ENCODE data around the gene MSH3. TPM values are rescaled to one million over a fixed set of nuclear protein-coding genes. Genes with fewer than 3 reads are reported as not detected.
"Not testable (repeated sequence)": the region's sequence is repeated elsewhere in the genome, so short reads cannot be mapped to it uniquely, and the experiment has no call there.

The MSH3 gene
- total RNA-seq, 1 donor from 2014 or later: 13.0 TPM

GRCh38 chr5:80739898-80740297 lies 85.4 kb downstream of the MSH3 start:
- peaks cover 8% of the 10 kb centered on the region for H3K36me3 Mint-ChIP-seq (ENCODE audit: low read depth, unreplicated experiment)
- H3K4me3 Mint-ChIP-seq (ENCODE audit: unreplicated experiment): no peak overlapping the region
- no peak for DNase-seq (ENCODE audit: low spot score)
- H3K9me3 Mint-ChIP-seq (ENCODE audit: unreplicated experiment): no peaks in the 10 kb centered on the region
- H3K4me1 Mint-ChIP-seq (ENCODE audit: unreplicated experiment): peaks cover 6% of the 10 kb centered on the region
- no peak overlapping the region for H3K27ac Mint-ChIP-seq (ENCODE audit: unreplicated experiment)
- H3K27me3 Mint-ChIP-seq (ENCODE audit: unreplicated experiment): peaks cover 3% of the 10 kb centered on the region
- no peak for TF ChIP-seq CTCF (IDR thresholded peaks at IDR 0.05; ENCODE audit: unreplicated experiment)

GRCh38 chr5:80740488-80740887 lies 86.0 kb downstream of the MSH3 start:
- H3K36me3 Mint-ChIP-seq (ENCODE audit: low read depth, unreplicated experiment); H3K4me1 Mint-ChIP-seq (ENCODE audit: unreplicated experiment); H3K4me3 Mint-ChIP-seq (ENCODE audit: unreplicated experiment); DNase-seq (ENCODE audit: low spot score); H3K27ac Mint-ChIP-seq (ENCODE audit: unreplicated experiment); H3K9me3 Mint-ChIP-seq (ENCODE audit: unreplicated experiment); H3K27me3 Mint-ChIP-seq (ENCODE audit: unreplicated experiment): not testable (repeated sequence)

- no peak for DNase-seq (ENCODE audit: low spot score)
- TF ChIP-seq CTCF (IDR thresholded peaks at IDR 0.05; ENCODE audit: unreplicated experiment): no peak
- no peaks in the 10 kb centered on the region for H3K9me3 Mint-ChIP-seq (ENCODE audit: unreplicated experiment)
- peaks cover 4% of the 10 kb centered on the region for H3K36me3 Mint-ChIP-seq (ENCODE audit: low read depth, unreplicated experiment)
- H3K4me3 Mint-ChIP-seq (ENCODE audit: unreplicated experiment): no peak overlapping the region
- H3K27me3 Mint-ChIP-seq (ENCODE audit: unreplicated experiment): peaks cover 3% of the 10 kb centered on the region
- H3K27ac Mint-ChIP-seq (ENCODE audit: unreplicated experiment): no peak overlapping the region
- peaks cover 6% of the 10 kb centered on the region for H3K4me1 Mint-ChIP-seq (ENCODE audit: unreplicated experiment)
Observed at GRCh38 chr5:80740999-80741398, 86.5 kb downstream of the MSH3 start.

GRCh38 chr5:80744149-80744548 lies 89.7 kb downstream of the MSH3 start:
- Mint-ChIP-seq H3K27me3 (ENCODE audit: unreplicated experiment) (peaks cover 3% of the 10 kb centered on the region), H3K4me1 (ENCODE audit: unreplicated experiment) (peaks cover 6% of the 10 kb centered on the region), H3K36me3 (ENCODE audit: low read depth, unreplicated experiment) (peaks cover 4% of the 10 kb centered on the region), H3K27ac (ENCODE audit: unreplicated experiment) (no peak overlapping the region), H3K4me3 (ENCODE audit: unreplicated experiment) (no peak overlapping the region), H3K9me3 (ENCODE audit: unreplicated experiment) (no peaks in the 10 kb centered on the region)
- TF ChIP-seq CTCF (IDR thresholded peaks at IDR 0.05; ENCODE audit: unreplicated experiment): no peak
- DNase-seq (ENCODE audit: low spot score): no peak

GRCh38 chr5:80745490-80745889 lies 91.0 kb downstream of the MSH3 start:
- Mint-ChIP-seq H3K4me1 (ENCODE audit: unreplicated experiment) (peaks cover 6% of the 10 kb centered on the region), H3K36me3 (ENCODE audit: low read depth, unreplicated experiment) (peaks cover 4% of the 10 kb centered on the region), H3K27me3 (ENCODE audit: unreplicated experiment) (peaks cover 4% of the 10 kb centered on the region), H3K4me3 (ENCODE audit: unreplicated experiment) (no peak overlapping the region), H3K27ac (ENCODE audit: unreplicated experiment) (no peak overlapping the region), H3K9me3 (ENCODE audit: unreplicated experiment) (no peaks in the 10 kb centered on the region)
- DNase-seq (ENCODE audit: low spot score): no peak
- TF ChIP-seq CTCF (IDR thresholded peaks at IDR 0.05; ENCODE audit: unreplicated experiment): no peak

GRCh38 chr5:80747922-80748321 lies 93.5 kb downstream of the MSH3 start:
- no peak for DNase-seq (ENCODE audit: low spot score)
- H3K27ac Mint-ChIP-seq (ENCODE audit: unreplicated experiment): no peak overlapping the region
- H3K36me3 Mint-ChIP-seq (ENCODE audit: low read depth, unreplicated experiment): peaks cover 4% of the 10 kb centered on the region
- H3K4me3 Mint-ChIP-seq (ENCODE audit: unreplicated experiment): no peak overlapping the region
- no peak for TF ChIP-seq CTCF (IDR thresholded peaks at IDR 0.05; ENCODE audit: unreplicated experiment)
- H3K9me3 Mint-ChIP-seq (ENCODE audit: unreplicated experiment): no peaks in the 10 kb centered on the region
- H3K27me3 Mint-ChIP-seq (ENCODE audit: unreplicated experiment): peaks cover 4% of the 10 kb centered on the region
- H3K4me1 Mint-ChIP-seq (ENCODE audit: unreplicated experiment): no peaks in the 10 kb centered on the region
